Suprapubic skin (tissue), 4 donors: ENCODE data around the gene CYP26B1. TPM values are rescaled to one million over a fixed set of nuclear protein-coding genes. Genes with fewer than 3 reads are reported as not detected.

Experiments
- DNase-seq, 2 donors: peaks; one replicate each; pipeline ENCODE4 v3.0.0-alpha.2; 2019; ENCODE audit warnings: low spot score in 2 of 2
- H3K27ac ChIP-seq: fragments of 200-600 bp; sonication (generic); one replicate; pipeline ENCODE4 v1.5.1; 2019
- H3K27me3 ChIP-seq: fragments of 200-600 bp; sonication (generic); one replicate; pipeline ENCODE4 v1.5.1; 2019
- H3K36me3 ChIP-seq: fragments of 200-600 bp; sonication (generic); one replicate; pipeline ENCODE4 v1.5.1; 2019
- H3K4me1 ChIP-seq: fragments of 200-600 bp; sonication (generic); one replicate; pipeline ENCODE4 v1.5.1; 2019
- H3K4me3 ChIP-seq: fragments of 200-600 bp; sonication (generic); one replicate; pipeline ENCODE4 v1.5.1; 2019; ENCODE audit warnings: mild to moderate bottlenecking
- H3K9me3 ChIP-seq: fragments of 200-600 bp; sonication (generic); one replicate; pipeline ENCODE4 v1.5.1; 2019
- EP300 ChIP-seq: sonication (generic); formaldehyde crosslinking; IDR thresholded peaks from one replicate; pipeline ENCODE4 v1.6.1; 2017; ENCODE audit warnings: antibody characterized with exemption
- POLR2A ChIP-seq, 2 donors: fragments of 450-650 bp; IDR thresholded peaks; one replicate each; pipeline ENCODE4 v1.6.1; 2017; ENCODE audit warnings: antibody characterized with exemption in 2 of 2, mild to moderate bottlenecking in 2 of 2, moderate library complexity in 2 of 2
- POLR2AphosphoS5 ChIP-seq, 3 donors: sonication (generic); formaldehyde crosslinking; IDR thresholded peaks; one replicate each; pipeline ENCODE4 v1.6.1; 2017; ENCODE audit warnings: antibody characterized with exemption in 3 of 3
- WGBS: methylation state at CpG from one replicate; pipeline ENCODE4 v1.1.5; 2018; 5-methylcytosine and 5-hydroxymethylcytosine counted together
- total RNA-seq, 4 donors: library from RNA; depleted of rRNA; stranded (reverse); fragments of >200 nt; gene quantifications; one replicate each; pipeline ENCODE4 v1.1.0, GENCODE V29; 2016
- TF ChIP-seq, protein P1 (sequence below), 2 donors: fragments of 200-600 bp in 1 of 2; fragments of 450-650 bp in 1 of 2; sonication (generic) in 1 of 2; IDR thresholded peaks; one replicate each; pipeline ENCODE4 v1.5.1; 2016 to 2019; ENCODE audit warnings: antibody characterized with exemption in 2 of 2, mild to moderate bottlenecking in 1 of 2, moderate library complexity in 1 of 2

CYP26B1 gene
- total RNA-seq, 4 donors from 2014 or later = 53.3 to 83.3 (median 67.7) TPM

DNA sequence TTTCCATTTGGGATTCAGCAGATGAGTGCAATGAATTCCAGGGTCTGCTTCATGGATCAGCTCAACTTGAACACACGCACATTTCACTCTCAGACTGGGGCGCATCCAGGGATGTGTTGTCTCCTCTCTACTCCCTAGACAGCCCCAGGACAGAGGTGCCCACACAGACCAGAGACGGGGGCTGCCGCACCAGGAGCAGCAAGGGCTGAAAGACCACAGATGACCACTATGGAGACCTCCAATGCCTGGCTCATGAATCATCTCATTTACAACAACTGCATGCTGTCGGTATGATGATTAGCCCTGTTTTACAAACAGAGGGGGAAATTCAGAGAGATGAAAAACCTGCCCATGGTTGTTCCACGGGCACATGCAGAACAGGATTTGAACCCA lies 63.1 kb downstream of the CYP26B1 start:
- Histone ChIP-seq H3K4me1 (no peaks in the 10 kb centered on the region), H3K27me3 (no peaks in the 10 kb centered on the region), H3K27ac (no peak overlapping the region), H3K4me3 (no peak overlapping the region), H3K36me3 (no peaks in the 10 kb centered on the region), H3K9me3 (no peaks in the 10 kb centered on the region)
- DNase-seq = no peak
- TF ChIP-seq POLR2AphosphoS5 (IDR thresholded peaks at IDR 0.05) = no peak
- TF ChIP-seq EP300 = no peak
- TF ChIP-seq POLR2A (IDR thresholded peaks at IDR 0.05) = no peak
- TF ChIP-seq, protein P1, sequence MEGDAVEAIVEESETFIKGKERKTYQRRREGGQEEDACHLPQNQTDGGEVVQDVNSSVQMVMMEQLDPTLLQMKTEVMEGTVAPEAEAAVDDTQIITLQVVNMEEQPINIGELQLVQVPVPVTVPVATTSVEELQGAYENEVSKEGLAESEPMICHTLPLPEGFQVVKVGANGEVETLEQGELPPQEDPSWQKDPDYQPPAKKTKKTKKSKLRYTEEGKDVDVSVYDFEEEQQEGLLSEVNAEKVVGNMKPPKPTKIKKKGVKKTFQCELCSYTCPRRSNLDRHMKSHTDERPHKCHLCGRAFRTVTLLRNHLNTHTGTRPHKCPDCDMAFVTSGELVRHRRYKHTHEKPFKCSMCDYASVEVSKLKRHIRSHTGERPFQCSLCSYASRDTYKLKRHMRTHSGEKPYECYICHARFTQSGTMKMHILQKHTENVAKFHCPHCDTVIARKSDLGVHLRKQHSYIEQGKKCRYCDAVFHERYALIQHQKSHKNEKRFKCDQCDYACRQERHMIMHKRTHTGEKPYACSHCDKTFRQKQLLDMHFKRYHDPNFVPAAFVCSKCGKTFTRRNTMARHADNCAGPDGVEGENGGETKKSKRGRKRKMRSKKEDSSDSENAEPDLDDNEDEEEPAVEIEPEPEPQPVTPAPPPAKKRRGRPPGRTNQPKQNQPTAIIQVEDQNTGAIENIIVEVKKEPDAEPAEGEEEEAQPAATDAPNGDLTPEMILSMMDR (IDR thresholded peaks at IDR 0.05) = no peak
- WGBS = 82% methylated on average over 6 of the region's 6 CpGs

DNA sequence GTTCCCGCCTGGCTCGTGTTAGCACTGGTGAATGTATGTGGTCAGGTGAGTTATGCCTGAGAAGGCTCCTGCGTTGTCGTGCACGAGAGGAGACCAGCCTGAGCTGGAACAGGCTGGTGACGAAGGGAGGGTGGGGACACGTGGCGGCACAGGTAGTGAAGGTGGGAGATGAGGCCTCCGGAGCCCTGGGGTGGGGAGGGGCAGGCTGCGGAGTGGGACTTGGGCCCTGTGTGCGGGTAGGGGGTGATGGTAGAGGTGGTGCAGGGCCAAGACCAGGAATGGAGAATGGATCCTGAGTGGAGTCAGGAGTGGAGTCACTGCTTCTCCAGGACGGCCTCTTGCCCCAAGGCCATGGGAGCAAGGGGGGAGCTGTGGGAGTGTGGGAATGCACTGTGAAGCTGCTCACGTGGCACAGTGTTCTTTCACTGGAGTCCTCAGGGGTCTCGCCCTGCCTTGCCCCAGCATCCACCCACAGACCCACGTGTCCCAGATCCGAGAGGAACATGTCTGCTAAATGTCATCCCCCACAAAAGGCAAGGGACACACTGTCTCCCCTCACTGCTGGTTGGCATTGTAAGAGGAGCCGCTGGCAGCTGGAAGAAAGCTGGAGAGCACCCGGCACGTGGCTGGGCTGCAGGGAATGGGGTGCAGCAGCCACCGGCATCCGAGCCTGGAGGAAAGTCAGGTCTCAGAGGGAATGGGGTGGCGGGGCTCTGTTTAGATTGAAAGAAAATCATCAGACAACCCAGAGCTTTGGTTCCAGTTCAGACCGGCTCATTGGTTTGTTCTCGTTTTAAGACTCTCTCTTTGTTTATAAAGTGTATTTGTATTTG lies 63.7 kb downstream of the CYP26B1 start:
- H3K4me1 ChIP-seq = no peaks in the 10 kb centered on the region
- WGBS = 75% methylated on average over 23 of the region's 24 CpGs
- H3K4me3 ChIP-seq = no peak overlapping the region
- no peak for DNase-seq
- TF ChIP-seq EP300 (no peak), POLR2AphosphoS5 (IDR thresholded peaks at IDR 0.05) (no peak), POLR2A (IDR thresholded peaks at IDR 0.05) (no peak)
- TF ChIP-seq, protein P1 (IDR thresholded peaks at IDR 0.05) = no peak
- no peaks in the 10 kb centered on the region for H3K27me3 ChIP-seq
- H3K27ac ChIP-seq = no peak overlapping the region
- no peaks in the 10 kb centered on the region for H3K9me3 ChIP-seq
- H3K36me3 ChIP-seq = no peaks in the 10 kb centered on the region

DNA sequence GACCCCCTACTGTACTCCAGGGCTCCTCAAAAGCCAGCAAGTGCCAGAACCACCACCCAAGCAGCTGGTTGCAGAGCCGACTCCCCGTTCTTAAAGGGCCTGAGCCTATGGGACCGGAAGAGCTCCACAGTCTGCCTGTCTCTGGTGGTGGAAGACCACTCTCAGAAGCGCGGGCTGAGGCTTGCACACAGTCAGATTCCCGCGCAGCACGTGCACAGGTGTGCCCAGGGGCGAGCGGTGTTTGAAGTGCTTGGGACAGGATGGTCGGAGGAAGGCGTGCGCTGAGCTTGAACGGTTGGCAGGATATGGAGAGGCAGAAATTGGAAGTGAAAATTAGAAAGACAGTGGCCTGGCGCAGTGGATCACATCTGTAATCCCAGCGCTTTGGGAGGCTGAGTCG lies 64.8 kb downstream of the CYP26B1 start:
- WGBS = 87% methylated on average over 17 of the region's 17 CpGs
- Histone ChIP-seq H3K9me3 (no peaks in the 10 kb centered on the region), H3K4me3 (no peak overlapping the region), H3K36me3 (no peaks in the 10 kb centered on the region), H3K4me1 (no peaks in the 10 kb centered on the region), H3K27me3 (no peaks in the 10 kb centered on the region), H3K27ac (no peak overlapping the region)
- TF ChIP-seq POLR2AphosphoS5 (IDR thresholded peaks at IDR 0.05) = no peak
- no peak for TF ChIP-seq EP300
- TF ChIP-seq POLR2A (IDR thresholded peaks at IDR 0.05) = no peak
- DNase-seq = no peak

DNA sequence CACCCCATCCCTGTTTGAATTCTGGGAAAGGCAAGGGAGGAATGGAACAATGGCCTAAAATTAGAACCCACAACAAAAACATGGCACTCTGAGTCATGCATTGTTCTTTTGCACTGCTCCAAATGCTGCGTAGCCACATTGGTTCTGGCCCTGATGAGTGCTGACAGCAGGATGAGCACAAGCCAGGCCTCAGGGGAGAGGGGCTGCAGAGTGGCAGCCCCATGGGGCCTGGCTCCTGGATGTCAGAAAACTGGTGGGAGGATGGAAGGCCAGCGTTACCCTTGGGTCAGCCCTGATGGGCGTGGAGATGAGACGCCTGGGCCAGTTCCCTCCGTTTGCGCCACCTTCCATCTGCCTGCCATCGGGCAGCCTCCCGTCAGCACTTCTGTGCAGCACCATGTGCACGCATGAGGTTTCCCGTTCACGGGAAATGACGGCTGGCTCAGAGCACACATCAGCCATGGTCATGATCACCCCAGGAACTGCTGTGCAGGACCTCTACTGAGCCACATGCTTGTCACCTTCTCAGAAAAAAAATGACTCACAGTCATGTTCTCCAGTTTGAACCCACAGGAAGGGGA lies 65.6 kb downstream of the CYP26B1 start:
- no peak for TF ChIP-seq POLR2A (IDR thresholded peaks at IDR 0.05)
- TF ChIP-seq, protein P1 (IDR thresholded peaks at IDR 0.05) = no peak
- TF ChIP-seq EP300 = no peak
- TF ChIP-seq POLR2AphosphoS5 (IDR thresholded peaks at IDR 0.05) = no peak
- H3K27ac ChIP-seq = no peak overlapping the region
- H3K4me3 ChIP-seq = no peak overlapping the region
- no peaks in the 10 kb centered on the region for H3K36me3 ChIP-seq
- no peaks in the 10 kb centered on the region for H3K27me3 ChIP-seq
- H3K9me3 ChIP-seq = no peaks in the 10 kb centered on the region
- DNase-seq = no peak
- no peaks in the 10 kb centered on the region for H3K4me1 ChIP-seq
- 72% methylated on average over 12 of the region's 12 CpGs for WGBS

GRCh38 chr2:72081451-72081850 lies 66.2 kb downstream of the CYP26B1 start:
- H3K27ac ChIP-seq = no peak overlapping the region
- no peaks in the 10 kb centered on the region for H3K27me3 ChIP-seq
- no peak overlapping the region for H3K4me3 ChIP-seq
- H3K4me1 ChIP-seq = no peaks in the 10 kb centered on the region
- no peaks in the 10 kb centered on the region for H3K36me3 ChIP-seq
- H3K9me3 ChIP-seq = no peaks in the 10 kb centered on the region
- DNase-seq = no peak
- 98% methylated on average over 5 of the region's 8 CpGs for WGBS
- TF ChIP-seq, protein P1 (IDR thresholded peaks at IDR 0.05) = no peak
- TF ChIP-seq EP300 (no peak), POLR2A (IDR thresholded peaks at IDR 0.05) (no peak), POLR2AphosphoS5 (IDR thresholded peaks at IDR 0.05) (no peak)
